Central memory CD4-positive, alpha-beta T cell (primary cell): ENCODE results near the gene RIMKLB.
"Not testable (repeated sequence)": the region's sequence is repeated elsewhere in the genome, so short reads cannot be mapped to it uniquely, and the experiment has no call there.

Experiments used
- DNase-seq: peaks from one replicate; pipeline ENCODE4 v3.0.0; 2022

RIMKLB gene

DNA sequence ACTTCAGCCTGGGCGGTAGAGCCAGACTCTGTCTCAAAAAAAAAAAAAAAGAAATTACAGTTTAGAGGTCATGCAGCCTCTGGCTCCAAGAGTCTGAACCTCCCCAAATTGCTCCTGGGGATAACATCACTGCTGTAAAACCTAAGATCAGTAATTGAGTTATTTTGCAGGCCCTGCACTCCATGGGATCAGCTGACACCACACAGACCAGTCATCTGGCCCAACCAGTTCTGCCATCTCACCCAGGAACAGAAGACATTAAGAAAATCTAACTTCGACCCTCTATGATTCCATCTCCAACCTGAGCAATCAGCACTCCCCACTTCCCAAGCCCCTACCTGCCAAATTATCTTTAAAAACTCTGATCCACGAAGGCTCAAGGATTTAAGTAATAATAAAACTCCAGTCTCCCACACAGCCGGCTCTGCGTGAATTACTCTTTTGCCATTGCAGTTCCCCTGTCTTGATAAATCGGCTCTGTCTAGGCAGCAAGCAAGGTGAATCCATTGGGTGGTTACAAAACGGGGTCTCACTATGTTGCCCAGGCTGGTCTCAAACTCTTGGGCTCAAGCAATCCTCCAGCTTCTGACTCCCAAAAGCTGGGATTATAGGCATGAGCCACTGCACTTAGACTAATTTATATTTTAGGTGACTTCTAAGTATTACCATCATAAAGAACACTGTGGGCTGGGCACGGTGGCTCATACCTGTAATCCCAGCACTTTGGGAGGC lies 123.1 kb downstream of the RIMKLB start:
- DNase-seq, result not testable (repeated sequence)

DNA sequence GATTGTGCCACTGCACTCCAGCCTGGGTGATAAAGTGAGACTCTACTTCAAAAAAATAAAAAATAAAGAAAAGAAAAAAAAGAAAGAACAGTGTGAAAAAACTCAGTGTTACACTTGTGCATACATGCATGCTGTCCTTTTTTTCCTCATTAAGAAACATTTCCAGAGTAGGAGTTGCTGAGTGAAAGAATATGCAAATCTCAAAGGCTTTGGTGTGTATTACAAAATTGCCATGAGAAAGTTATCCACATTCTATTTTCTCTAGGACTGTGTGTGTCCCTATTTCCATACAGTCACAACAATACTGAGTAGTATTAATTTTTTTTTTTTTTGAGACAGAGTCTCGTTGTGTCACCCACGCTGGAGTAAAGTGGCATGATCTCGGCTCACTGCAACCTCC lies 123.8 kb downstream of the RIMKLB start:
- DNase-seq, result no peak

DNA sequence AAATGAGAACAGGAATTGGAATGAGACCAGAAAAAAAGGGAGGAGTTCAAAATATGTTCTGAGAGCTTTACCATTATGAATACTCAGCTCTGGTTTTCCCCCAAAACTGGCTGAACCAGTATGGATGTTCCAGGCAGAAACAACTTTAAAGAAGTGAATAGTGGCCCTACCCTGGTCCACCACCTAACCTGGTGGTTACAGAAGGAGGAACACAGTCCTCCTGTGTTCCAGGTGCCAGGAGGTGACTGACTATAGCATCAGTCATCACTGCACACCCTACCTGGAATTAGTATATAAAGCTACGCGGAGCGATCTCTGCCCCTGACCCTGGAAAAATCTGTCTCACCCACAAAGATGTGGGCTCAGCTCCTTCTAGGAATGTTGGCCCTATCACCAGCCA lies 124.5 kb downstream of the RIMKLB start, which contains the start of gene A2ML1:
Gene A2ML1, plus strand, starts transcription at position 324 of the 400 bp plus-strand sequence. Its CDS starts 31 bp downstream, at position 355.
- no peak for DNase-seq

- DNase-seq, result no peak
These were observed 125.9 kb downstream of the RIMKLB start for GRCh38 chr12:8823565-8824300.

- no peak for DNase-seq
These were observed 129.9 kb downstream of the RIMKLB start for GRCh38 chr12:8827551-8828256.

DNA sequence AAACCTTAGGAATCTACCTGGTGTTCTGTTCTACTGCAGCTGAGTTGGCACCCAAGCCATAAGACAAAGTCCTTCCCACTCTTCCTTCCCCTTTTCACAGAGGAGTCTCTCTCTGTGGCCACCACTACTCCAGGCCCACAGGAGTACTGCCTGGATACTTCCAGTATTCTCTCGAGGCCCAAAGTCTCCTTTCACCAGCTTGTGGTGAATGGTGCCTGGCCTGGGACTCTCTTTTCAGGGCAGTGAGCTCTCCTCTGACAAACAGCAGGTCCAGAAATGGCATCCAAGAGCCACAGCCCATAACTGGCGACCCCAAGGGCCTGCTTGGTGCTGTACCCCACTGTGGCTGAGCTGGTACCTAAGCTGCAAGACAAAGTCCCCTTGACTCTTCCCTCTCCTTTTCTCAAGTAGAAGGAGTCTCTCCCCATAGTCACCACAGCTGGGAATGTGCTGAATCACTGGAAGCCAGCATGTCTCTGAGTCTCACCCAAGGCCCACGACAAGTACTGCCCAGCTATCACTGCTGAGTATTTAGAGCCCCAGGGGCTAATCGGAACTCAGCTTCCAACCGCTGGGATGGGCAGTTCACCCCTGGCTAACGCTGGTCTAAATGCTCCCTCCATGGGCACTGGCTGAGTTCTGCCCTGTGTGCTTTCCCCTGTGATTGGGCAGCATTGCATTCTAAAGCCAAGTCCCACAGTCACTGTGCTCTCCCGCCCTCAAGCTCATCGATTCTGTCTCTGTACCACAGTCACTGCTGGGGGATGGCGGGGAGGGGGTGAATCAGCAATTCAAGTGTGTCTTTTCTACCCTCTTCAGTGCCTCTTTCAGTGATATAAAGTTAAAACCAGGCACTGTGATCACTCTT lies 130.7 kb downstream of the RIMKLB start:
- DNase-seq, result no peak

DNA sequence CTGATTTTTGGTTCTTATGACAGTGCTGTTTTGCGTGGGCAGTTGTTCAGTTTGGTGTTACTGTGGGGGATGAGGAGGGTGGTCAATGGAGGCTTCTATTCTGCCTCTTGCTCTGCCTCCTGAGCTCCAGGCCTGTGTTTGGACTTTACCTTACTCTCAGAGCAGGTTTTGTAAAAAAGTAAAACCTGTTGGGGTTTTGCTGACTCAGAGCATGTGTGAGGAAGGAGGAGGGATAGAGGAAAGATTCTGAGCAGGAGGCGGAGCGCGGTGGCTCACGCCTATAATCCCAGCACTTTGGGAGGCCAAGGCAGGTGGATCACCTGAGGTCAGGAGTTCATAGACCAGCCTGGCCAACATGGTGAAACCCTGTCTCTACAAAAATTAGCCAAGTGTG lies 131.3 kb downstream of the RIMKLB start:
- DNase-seq, result no peak

DNA sequence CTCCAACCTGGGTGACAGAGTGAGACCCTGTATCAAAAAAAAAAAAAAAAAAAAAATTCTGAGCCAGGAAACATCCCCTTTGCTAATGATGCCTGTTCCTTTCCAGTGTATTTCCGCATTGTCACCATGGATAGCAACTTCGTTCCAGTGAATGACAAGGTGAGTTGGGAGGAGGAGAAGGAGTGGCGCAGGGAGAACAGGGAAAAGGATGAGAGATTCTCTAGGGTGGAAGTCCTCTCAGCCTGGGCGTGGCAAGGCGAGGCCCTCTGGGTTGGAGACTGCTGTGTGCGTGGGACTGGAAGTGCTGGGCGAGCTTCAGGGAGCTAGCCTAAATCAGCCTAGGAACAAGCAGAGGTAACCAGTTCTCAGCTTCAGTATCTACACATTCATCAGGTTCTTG lies 131.8 kb downstream of the RIMKLB start:
- DNase-seq, result no peak

- no peak for DNase-seq
These were observed 133.3 kb downstream of the RIMKLB start for GRCh38 chr12:8831116-8831515.

- DNase-seq, result no peak
These were observed 134.7 kb downstream of the RIMKLB start for GRCh38 chr12:8832500-8832899.
